Bladder microvascular endothelial cell (primary cell): ENCODE data around the gene MIF4GD. TPM values are rescaled to one million over a fixed set of nuclear protein-coding genes. Genes with fewer than 3 reads are reported as not detected.

Experiments used
- total RNA-seq: library from RNA; depleted of rRNA; stranded (reverse); fragments of >200 nt; gene quantifications from 2 replicates; pipeline ENCODE4 v1.2.3, GENCODE V29; 2014

The MIF4GD gene, protein sequence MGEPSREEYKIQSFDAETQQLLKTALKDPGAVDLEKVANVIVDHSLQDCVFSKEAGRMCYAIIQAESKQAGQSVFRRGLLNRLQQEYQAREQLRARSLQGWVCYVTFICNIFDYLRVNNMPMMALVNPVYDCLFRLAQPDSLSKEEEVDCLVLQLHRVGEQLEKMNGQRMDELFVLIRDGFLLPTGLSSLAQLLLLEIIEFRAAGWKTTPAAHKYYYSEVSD
- total RNA-seq: 10.1 and 10.8 TPM in 2 replicates

GRCh38 chr17:75270966-75271232 lies at the start of gene MIF4GD:
TSS of gene MIF4GD (minus strand) at chr17:75271231. CDS start at chr17:75270195, 1,036 bp downstream.

DNA sequence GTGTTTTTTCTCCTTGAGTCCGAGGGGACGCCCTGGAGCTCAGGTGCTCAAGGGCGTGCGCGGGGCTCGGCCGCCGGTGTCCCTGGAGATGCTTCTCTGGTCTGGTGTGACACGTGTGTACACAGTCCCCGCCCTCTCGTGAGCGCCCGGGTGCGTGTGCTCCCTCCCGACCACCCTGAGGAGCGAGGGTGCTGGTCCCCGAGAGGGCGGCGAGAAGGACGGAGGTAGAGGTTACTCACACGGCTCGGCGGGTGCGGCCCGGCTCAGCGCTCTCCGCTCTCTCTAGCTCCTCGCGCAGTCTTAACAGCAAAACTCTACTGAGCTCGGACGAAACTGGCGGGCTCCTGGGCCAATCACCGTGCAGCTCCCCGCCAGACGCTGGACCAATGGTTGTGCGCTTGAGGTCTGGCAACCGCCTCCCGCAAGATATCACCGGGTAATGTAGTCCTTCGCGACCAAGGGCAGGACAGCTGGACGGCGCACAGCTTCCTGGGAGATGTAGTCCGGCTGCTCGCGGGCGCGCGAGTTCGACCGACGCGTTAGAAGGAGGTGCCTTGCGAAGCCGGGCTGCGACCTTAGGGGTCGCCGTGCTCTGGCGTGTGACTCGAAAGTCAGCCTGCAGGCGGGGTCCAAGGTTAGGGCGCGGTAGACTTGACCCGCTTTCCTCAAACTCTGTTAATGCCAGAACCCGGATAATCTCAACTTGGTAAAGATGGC lies 18.2 kb upstream of the MIF4GD start, which contains the start of gene SLC25A19:
SLC25A19 (minus strand) TSS at position 319 of the 717 bp plus-strand sequence. CDS start 2,669 bp downstream, outside the sequence.

DNA sequence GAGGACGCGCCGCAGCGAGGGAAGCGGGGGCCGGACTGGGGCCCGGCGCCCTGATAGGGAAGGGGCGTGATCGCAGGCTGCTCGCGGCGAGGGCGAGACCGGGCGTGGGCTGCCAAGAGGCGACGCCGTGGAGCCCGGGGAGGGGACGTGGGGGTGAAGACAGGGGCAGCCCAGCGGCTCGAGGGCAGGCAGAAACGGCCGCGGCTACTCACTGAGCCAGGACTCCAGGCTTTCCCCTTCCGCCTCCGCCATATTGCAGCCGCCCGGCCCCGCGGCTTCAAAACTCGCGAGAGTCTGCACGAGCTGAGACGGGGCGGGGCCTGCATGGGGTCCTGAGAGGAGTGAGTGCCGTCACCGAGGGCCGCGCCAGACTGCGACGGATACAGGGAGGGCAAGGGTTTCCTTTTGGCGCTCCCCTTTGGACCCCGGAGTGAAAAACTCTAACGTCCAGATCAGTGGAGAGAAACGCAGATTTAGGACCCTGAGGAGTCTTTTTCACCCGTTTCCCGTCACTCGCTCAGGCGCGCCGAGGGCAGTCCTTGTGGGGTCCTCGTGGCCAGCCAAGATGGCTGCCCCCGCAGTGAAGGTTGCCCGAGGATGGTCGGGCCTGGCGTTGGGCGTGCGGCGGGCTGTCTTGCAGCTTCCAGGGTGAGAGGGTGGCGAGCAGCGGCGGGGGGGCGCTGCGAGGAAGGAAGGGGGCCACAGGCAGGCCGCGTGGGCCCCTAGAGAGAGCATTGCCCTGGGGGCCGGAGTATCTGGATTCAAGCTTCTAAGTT lies 9.5 kb downstream of the MIF4GD start, which contains the start of the genes GGA3 and MRPS7:
GGA3 (minus strand) TSS at position 271 of the 776 bp plus-strand sequence; CDS start at position 252, 19 bp downstream.
MRPS7 (plus strand) TSS at position 544 of the 776 bp plus-strand sequence; CDS start at position 566, 22 bp downstream.

Other genes with a start within 250 kb of the MIF4GD start
- 143 and 176 TPM in 2 replicates for gene ATP5PD, start 224.3 kb downstream of the MIF4GD start, total RNA-seq
- gene KCTD2, start 224.0 kb downstream of the MIF4GD start, total RNA-seq: 11.2 and 15.0 TPM in 2 replicates
- gene SLC16A5, start 183.3 kb downstream of the MIF4GD start, total RNA-seq: 5.3 and 8.2 TPM in 2 replicates
- gene ARMC7, start 161.3 kb downstream of the MIF4GD start, total RNA-seq: 2.6 and 5.1 TPM in 2 replicates
- gene NT5C, start 139.5 kb downstream of the MIF4GD start, total RNA-seq: 19.1 and 22.3 TPM in 2 replicates
- gene JPT1, start 116.7 kb downstream of the MIF4GD start, total RNA-seq: 93.8 and 113 TPM in 2 replicates
- 85.2 and 164 TPM in 2 replicates for gene SUMO2, start 88.3 kb downstream of the MIF4GD start, total RNA-seq
- 41.9 and 43.4 TPM in 2 replicates for gene NUP85, start 65.6 kb downstream of the MIF4GD start, total RNA-seq
- 8.1 and 24.9 TPM in 2 replicates for gene GGA3, start 9.6 kb downstream of the MIF4GD start, total RNA-seq
- gene MRPS7, start 9.4 kb downstream of the MIF4GD start, total RNA-seq: 61.0 and 64.3 TPM in 2 replicates
- 6.6 and 9.8 TPM in 2 replicates for gene SLC25A19, start 18.2 kb upstream of the MIF4GD start, total RNA-seq
- gene GRB2, start 134.4 kb upstream of the MIF4GD start, total RNA-seq: 70.6 and 112 TPM in 2 replicates
- gene TMEM94, start 185.4 kb upstream of the MIF4GD start, total RNA-seq: 15.1 and 42.0 TPM in 2 replicates
- gene CASKIN2, start 244.3 kb upstream of the MIF4GD start, total RNA-seq: 11.2 and 25.2 TPM in 2 replicates
- 11.3 and 12.1 TPM in 2 replicates for gene TSEN54, start 245.3 kb upstream of the MIF4GD start, total RNA-seq